ENCODE data around the gene SGSM2. TPM values are rescaled to one million over a fixed set of nuclear protein-coding genes. Genes with fewer than 3 reads are reported as not detected.

Gene SGSM2
- polyA plus RNA-seq, 3 donors = 3.0 to 130 (median 3.5) TPM

DNA sequence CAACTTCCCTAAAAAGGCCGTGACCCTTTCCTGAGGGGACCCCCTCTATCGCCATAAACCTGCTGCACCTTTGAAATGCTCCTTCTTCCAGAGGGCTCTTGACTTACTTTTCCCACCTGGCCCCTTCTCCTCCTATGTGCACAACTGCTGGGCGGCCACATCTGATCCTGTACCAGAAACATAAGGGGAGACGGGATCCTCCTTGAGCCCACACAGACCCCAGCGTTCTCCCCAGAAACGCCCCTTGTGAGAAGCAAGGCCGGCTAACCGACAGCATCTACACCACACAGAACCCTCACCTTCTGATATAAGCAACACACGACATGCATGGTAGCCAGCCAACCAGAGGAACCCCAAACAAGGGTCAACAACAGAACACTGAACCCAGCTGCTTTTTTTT, 77.8 kb downstream of the SGSM2 start:
- 95% methylated on average over 5 of the region's 9 CpGs for WGBS (ENCODE audit: insufficient coverage)
- Histone ChIP-seq H3K27me3 (ENCODE audit: control insufficient read depth in 2 of 2, insufficient read depth in 2 of 2, low read length in 2 of 2) (no peaks in the 10 kb centered on the region), H3K9ac (ENCODE audit: insufficient read depth, low read length, poor library complexity, severe bottlenecking) (no peak overlapping the region), H3K79me2 (ENCODE audit: insufficient read depth, low read length) (no peaks in the 10 kb centered on the region), H3K36me3 (replicated peaks in 1 of 2; ENCODE audit: control insufficient read depth in 1 of 2, insufficient read depth in 2 of 2, low read length in 2 of 2) (peaks cover 23 to 49% of the 10 kb centered on the region in 2 donors), H3K4me1 (ENCODE audit: control insufficient read depth in 1 of 2, insufficient read depth in 2 of 2, low read length in 2 of 2) (peaks cover 0 to 12% of the 10 kb centered on the region in 2 donors), H3K9me3 (replicated peaks in 1 of 2; ENCODE audit: control insufficient read depth in 1 of 2, insufficient read depth in 1 of 2, low read length in 2 of 2) (no peaks in the 10 kb centered on the region), H3K27ac (ENCODE audit: low read depth in 1 of 2, low read length in 2 of 2) (no peak overlapping the region), H3K4me2 (replicated peaks; ENCODE audit: extremely low read depth, low read length, poor library complexity, severe bottlenecking) (no peak overlapping the region), H2AFZ (ENCODE audit: insufficient read depth, low read depth, low read length, poor library complexity, severe bottlenecking) (no peak overlapping the region), H4K20me1 (ENCODE audit: insufficient read depth, low read length) (no peaks in the 10 kb centered on the region), H3K4me3 (replicated peaks in 1 of 3; ENCODE audit: low read depth in 2 of 3, low read length in 3 of 3) (no peak overlapping the region)
- Mint-ChIP-seq H3K36me3 (peaks cover 37 to 52% of the 10 kb centered on the region in 2 donors), H3K27ac (peak overlapping the region in 1 of 7 donors; percentile 32), H3K9me3 (no peaks in the 10 kb centered on the region), H3K4me1 (peaks cover 12% of the 10 kb centered on the region), H3K27me3 (ENCODE audit: low read depth in 3 of 3) (peaks cover 0 to 3% (median 2%) of the 10 kb centered on the region in 3 donors), H3K4me3 (no peak overlapping the region)
- intact Hi-C loops (cut with micrococcal nuclease) = no loop called here
- TF ChIP-seq, protein P1, sequence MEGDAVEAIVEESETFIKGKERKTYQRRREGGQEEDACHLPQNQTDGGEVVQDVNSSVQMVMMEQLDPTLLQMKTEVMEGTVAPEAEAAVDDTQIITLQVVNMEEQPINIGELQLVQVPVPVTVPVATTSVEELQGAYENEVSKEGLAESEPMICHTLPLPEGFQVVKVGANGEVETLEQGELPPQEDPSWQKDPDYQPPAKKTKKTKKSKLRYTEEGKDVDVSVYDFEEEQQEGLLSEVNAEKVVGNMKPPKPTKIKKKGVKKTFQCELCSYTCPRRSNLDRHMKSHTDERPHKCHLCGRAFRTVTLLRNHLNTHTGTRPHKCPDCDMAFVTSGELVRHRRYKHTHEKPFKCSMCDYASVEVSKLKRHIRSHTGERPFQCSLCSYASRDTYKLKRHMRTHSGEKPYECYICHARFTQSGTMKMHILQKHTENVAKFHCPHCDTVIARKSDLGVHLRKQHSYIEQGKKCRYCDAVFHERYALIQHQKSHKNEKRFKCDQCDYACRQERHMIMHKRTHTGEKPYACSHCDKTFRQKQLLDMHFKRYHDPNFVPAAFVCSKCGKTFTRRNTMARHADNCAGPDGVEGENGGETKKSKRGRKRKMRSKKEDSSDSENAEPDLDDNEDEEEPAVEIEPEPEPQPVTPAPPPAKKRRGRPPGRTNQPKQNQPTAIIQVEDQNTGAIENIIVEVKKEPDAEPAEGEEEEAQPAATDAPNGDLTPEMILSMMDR (IDR thresholded peaks at IDR 0.05) = no peak
- DNase-seq = no peak

DNA sequence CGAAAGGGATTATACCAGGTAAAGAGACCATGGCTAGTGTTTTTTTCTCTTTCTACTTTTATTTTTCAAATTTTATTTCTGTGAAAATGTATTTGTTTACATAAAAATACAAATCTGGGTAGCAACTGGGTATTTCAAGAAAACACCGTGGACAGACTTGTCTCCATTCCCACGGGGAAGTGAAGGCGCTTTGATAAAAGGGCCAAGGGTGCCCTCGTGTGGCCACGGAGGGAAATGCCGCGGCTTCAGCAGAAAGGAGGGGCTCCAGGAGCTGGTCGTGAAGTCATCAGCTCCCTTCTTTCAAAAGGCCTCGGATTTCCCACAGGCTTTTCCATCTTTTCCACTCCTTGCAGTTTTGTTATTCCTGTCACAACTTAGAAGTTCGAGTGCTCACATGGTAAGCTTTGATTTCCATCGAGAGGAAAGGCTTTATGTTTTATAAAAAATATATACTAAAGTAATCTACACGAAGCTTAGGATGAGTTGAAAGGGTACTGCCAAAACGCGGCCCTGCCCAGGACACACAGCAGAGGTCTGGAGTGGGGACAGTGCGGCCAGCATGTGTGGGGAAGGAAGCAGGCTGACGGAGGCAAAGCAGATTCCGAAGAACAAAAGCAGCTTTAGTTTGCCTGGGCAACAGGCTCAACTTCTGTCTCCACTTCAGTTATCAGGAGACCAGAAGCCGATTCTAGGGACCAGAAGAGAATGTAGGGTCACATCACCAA, 78.9 kb downstream of the SGSM2 start:
- H2AFZ ChIP-seq (ENCODE audit: insufficient read depth, low read depth, low read length, poor library complexity, severe bottlenecking) = no peak overlapping the region
- intact Hi-C loops (cut with micrococcal nuclease) = loop anchor here (1.0 kb wide), 2 partner anchors 14 to 34 kb away; no protein-coding TSS in a partner anchor
- peaks cover 29 to 53% of the 10 kb centered on the region in 2 donors for H3K36me3 ChIP-seq (replicated peaks in 1 of 2; ENCODE audit: control insufficient read depth in 1 of 2, insufficient read depth in 2 of 2, low read length in 2 of 2)
- TF ChIP-seq, protein P1 (IDR thresholded peaks at IDR 0.05) = peak; percentile 98
- peak; percentile 81 to 82 (median 82) for DNase-seq
- H3K27ac ChIP-seq (ENCODE audit: low read depth in 1 of 2, low read length in 2 of 2) = no peak overlapping the region
- peaks cover 0 to 12% of the 10 kb centered on the region in 2 donors for H3K4me1 ChIP-seq (ENCODE audit: control insufficient read depth in 1 of 2, insufficient read depth in 2 of 2, low read length in 2 of 2)
- H3K9ac ChIP-seq (ENCODE audit: insufficient read depth, low read length, poor library complexity, severe bottlenecking) = no peak overlapping the region
- Mint-ChIP-seq H3K9me3 (no peaks in the 10 kb centered on the region), H3K4me3 (no peak overlapping the region), H3K27ac (peak overlapping the region in 3 of 7 donors; percentile 60 to 78 (median 78)), H3K36me3 (peaks cover 38 to 58% of the 10 kb centered on the region in 2 donors), H3K27me3 (ENCODE audit: low read depth in 3 of 3) (peaks cover 0 to 4% (median 3%) of the 10 kb centered on the region in 3 donors), H3K4me1 (peaks cover 12% of the 10 kb centered on the region)
- H3K9me3 ChIP-seq (replicated peaks in 1 of 2; ENCODE audit: control insufficient read depth in 1 of 2, insufficient read depth in 1 of 2, low read length in 2 of 2) = no peaks in the 10 kb centered on the region
- H4K20me1 ChIP-seq (ENCODE audit: insufficient read depth, low read length) = no peaks in the 10 kb centered on the region
- no peaks in the 10 kb centered on the region for H3K27me3 ChIP-seq (ENCODE audit: control insufficient read depth in 2 of 2, insufficient read depth in 2 of 2, low read length in 2 of 2)
- no peaks in the 10 kb centered on the region for H3K79me2 ChIP-seq (ENCODE audit: insufficient read depth, low read length)
- no peak overlapping the region for H3K4me2 ChIP-seq (replicated peaks; ENCODE audit: extremely low read depth, low read length, poor library complexity, severe bottlenecking)
- no peak overlapping the region for H3K4me3 ChIP-seq (replicated peaks in 1 of 3; ENCODE audit: low read depth in 2 of 3, low read length in 3 of 3)
- WGBS (ENCODE audit: insufficient coverage) = 0% methylated on average over 8 of the region's 19 CpGs

Measured in CD14-positive monocyte (primary cell).